ENCODE measurements around the gene DGKI. TPM values are rescaled to one million over a fixed set of nuclear protein-coding genes. Genes with fewer than 3 reads are reported as not detected.

The DGKI gene
- total RNA-seq, 1 donor from 2014 or later = 5.5 TPM

- no peaks in the 10 kb centered on the region for H3K9me3 ChIP-seq (ENCODE audit: low read depth)
- H3K4me3 Mint-ChIP-seq = no peak overlapping the region
- H2AFZ ChIP-seq (replicated peaks) = peak overlapping the region; percentile 4
- H3K4me1 Mint-ChIP-seq = peaks cover 23% of the 10 kb centered on the region
- H3K27ac Mint-ChIP-seq = peak overlapping the region; percentile 30
- H3K9me3 Mint-ChIP-seq = peaks cover 4% of the 10 kb centered on the region
- H3K36me3 Mint-ChIP-seq = no peaks in the 10 kb centered on the region
- DNase-seq (ENCODE audit: low spot score) = no peak
- no peaks in the 10 kb centered on the region for H3K36me3 ChIP-seq
- TF ChIP-seq CTCF (IDR thresholded peaks at IDR 0.05) (no peak), EZH2phosphoT487 (IDR thresholded peaks at IDR 0.05) (no peak), EZH2 (IDR thresholded peaks at IDR 0.05) (no peak)
- H3K27me3 ChIP-seq = no peaks in the 10 kb centered on the region
- no peaks in the 10 kb centered on the region for H4K20me1 ChIP-seq (ENCODE audit: low read depth)
- no peaks in the 10 kb centered on the region for H3K79me2 ChIP-seq (ENCODE audit: low read depth)
- H3K4me3 ChIP-seq = no peak overlapping the region
- peaks cover 7% of the 10 kb centered on the region for H3F3A ChIP-seq (ENCODE audit: low read depth)
- H3K27ac ChIP-seq = no peak overlapping the region
- H3K27me3 Mint-ChIP-seq (ENCODE audit: insufficient read depth, low read depth) = peaks cover 2% of the 10 kb centered on the region
- peaks cover 10% of the 10 kb centered on the region for H3K4me1 ChIP-seq
- H3K4me2 ChIP-seq = no peak overlapping the region
- no peak overlapping the region for H3K9ac ChIP-seq
Observed at GRCh38 chr7:137454767-137455166, 392.0 kb downstream of the DGKI start.

- no peaks in the 10 kb centered on the region for H3K27me3 ChIP-seq
- H3K27ac ChIP-seq = no peak overlapping the region
- peak overlapping the region; percentile 7 for H3K27ac Mint-ChIP-seq
- peak; percentile 86 for TF ChIP-seq CTCF (IDR thresholded peaks at IDR 0.05)
- TF ChIP-seq EZH2 (IDR thresholded peaks at IDR 0.05) = no peak
- peaks cover 23% of the 10 kb centered on the region for H3K4me1 Mint-ChIP-seq
- H3K27me3 Mint-ChIP-seq (ENCODE audit: insufficient read depth, low read depth) = no peaks in the 10 kb centered on the region
- no peaks in the 10 kb centered on the region for H4K20me1 ChIP-seq (ENCODE audit: low read depth)
- no peak overlapping the region for H3K4me2 ChIP-seq
- H3K36me3 Mint-ChIP-seq = peaks cover 2% of the 10 kb centered on the region
- H3K36me3 ChIP-seq = no peaks in the 10 kb centered on the region
- peaks cover 9% of the 10 kb centered on the region for H3K9me3 Mint-ChIP-seq
- H3K9me3 ChIP-seq (ENCODE audit: low read depth) = no peaks in the 10 kb centered on the region
- no peak overlapping the region for H3K4me3 ChIP-seq
- DNase-seq (ENCODE audit: low spot score) = peak; percentile 50
- H3K4me3 Mint-ChIP-seq = no peak overlapping the region
- peak overlapping the region; percentile 4 for H2AFZ ChIP-seq (replicated peaks)
- peaks cover 7% of the 10 kb centered on the region for H3F3A ChIP-seq (ENCODE audit: low read depth)
- H3K4me1 ChIP-seq = peaks cover 10% of the 10 kb centered on the region
- H3K9ac ChIP-seq = no peak overlapping the region
- no peaks in the 10 kb centered on the region for H3K79me2 ChIP-seq (ENCODE audit: low read depth)
Observed at GRCh38 chr7:137454246-137454724, 392.5 kb downstream of the DGKI start.

- H3K27me3 Mint-ChIP-seq (ENCODE audit: insufficient read depth, low read depth) = no peaks in the 10 kb centered on the region
- H3K9ac ChIP-seq = no peak overlapping the region
- H3K27ac ChIP-seq = peak overlapping the region; percentile 16
Observed at GRCh38 chr7:137453356-137453755, 393.4 kb downstream of the DGKI start.

More at GRCh38 chr7:137453356-137453755, 393.4 kb downstream of the DGKI start:
- Mint-ChIP-seq H3K4me1 (peaks cover 23% of the 10 kb centered on the region), H3K36me3 (peaks cover 2% of the 10 kb centered on the region), H3K4me3 (no peak overlapping the region), H3K27ac (peak overlapping the region; percentile 31), H3K9me3 (peaks cover 9% of the 10 kb centered on the region)
- Histone ChIP-seq H3K4me1 (peaks cover 10% of the 10 kb centered on the region), H3K27me3 (no peaks in the 10 kb centered on the region), H3K4me2 (no peak overlapping the region), H3F3A (ENCODE audit: low read depth) (peaks cover 7% of the 10 kb centered on the region), H3K36me3 (no peaks in the 10 kb centered on the region), H2AFZ (replicated peaks) (peak overlapping the region; percentile 70), H3K79me2 (ENCODE audit: low read depth) (no peaks in the 10 kb centered on the region), H3K9me3 (ENCODE audit: low read depth) (no peaks in the 10 kb centered on the region), H3K4me3 (no peak overlapping the region), H4K20me1 (ENCODE audit: low read depth) (no peaks in the 10 kb centered on the region)
- no peak for DNase-seq (ENCODE audit: low spot score)
- no peak for TF ChIP-seq EZH2phosphoT487 (IDR thresholded peaks at IDR 0.05)
- TF ChIP-seq CTCF (IDR thresholded peaks at IDR 0.05) = no peak
- no peak for TF ChIP-seq EZH2 (IDR thresholded peaks at IDR 0.05)

All from neural progenitor cell (in vitro differentiated cells).